ENCODE measurements around the gene THEMIS2.

The THEMIS2 gene

GRCh38 chr1:27912429-27912828, 40.1 kb downstream of the THEMIS2 start (continued):
- no peak for TF ChIP-seq CREB5 (CRISPR knock-in tag; IDR thresholded peaks at IDR 0.05; ENCODE audit: low read depth)
- no peak for TF ChIP-seq SNAI2 (CRISPR knock-in tag; IDR thresholded peaks at IDR 0.05)
- TF ChIP-seq BACH2 (CRISPR knock-in tag; IDR thresholded peaks at IDR 0.05; ENCODE audit: borderline replicate concordance) = no peak
- no peak for TF ChIP-seq ESRRG (CRISPR knock-in tag; IDR thresholded peaks at IDR 0.05)
- TF ChIP-seq ISL1 (CRISPR knock-in tag; IDR thresholded peaks at IDR 0.05) = no peak

DNA sequence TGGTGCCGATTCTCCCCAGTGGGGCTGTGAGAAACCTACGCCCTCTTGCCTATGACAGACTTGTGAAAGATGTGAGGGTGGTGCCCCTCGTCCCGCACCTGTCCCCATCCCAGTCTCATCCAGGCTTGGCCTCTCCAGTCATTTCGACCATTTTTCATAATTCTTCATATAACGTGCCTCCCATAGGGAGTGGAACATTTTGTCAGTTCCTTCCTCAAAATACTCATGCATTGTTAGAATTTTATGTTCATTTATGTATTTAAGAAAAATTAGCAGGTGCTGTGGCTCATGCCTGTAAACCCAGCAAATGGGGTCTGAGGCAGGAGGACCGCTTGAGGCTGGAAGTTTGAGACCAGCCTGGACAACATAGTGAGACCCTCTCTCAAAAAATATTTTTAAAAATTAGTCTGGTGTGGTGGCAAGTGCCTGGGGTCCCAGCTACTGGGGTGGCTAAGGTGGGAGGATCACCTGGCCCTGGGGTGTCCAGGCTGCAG, 42.8 kb downstream of the THEMIS2 start:
- no peak for TF ChIP-seq ESRRG (CRISPR knock-in tag; IDR thresholded peaks at IDR 0.05)
- no peak for ATAC-seq

DNA sequence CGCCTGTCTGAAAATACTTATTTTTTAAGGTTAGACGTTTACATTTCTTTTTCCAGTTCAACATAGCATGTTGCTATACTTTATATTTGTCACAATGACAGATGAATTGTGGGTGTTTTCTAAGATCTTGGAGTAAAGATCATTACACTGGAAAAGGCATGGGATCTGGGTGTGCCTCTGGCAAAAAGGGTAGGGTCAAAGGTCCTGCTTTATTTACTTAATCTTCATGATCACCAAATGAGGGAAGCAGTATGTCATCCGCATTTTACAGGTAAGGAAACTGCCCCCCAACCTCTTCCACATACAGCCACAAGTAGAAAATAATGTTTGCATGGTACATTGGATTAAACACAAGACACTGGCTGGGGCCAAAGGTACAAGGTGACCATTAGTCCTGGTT, 49.9 kb downstream of the THEMIS2 start:
- ATAC-seq = no peak
- TF ChIP-seq ZNF70 (CRISPR knock-in tag; IDR thresholded peaks at IDR 0.05) (no peak), TSHZ2 (CRISPR knock-in tag; IDR thresholded peaks at IDR 0.05) (no peak), TOX (CRISPR knock-in tag; IDR thresholded peaks at IDR 0.05; ENCODE audit: borderline replicate concordance) (no peak), ISL1 (CRISPR knock-in tag; IDR thresholded peaks at IDR 0.05) (no peak), ESRRG (CRISPR knock-in tag; IDR thresholded peaks at IDR 0.05) (no peak), GLIS3 (CRISPR knock-in tag; IDR thresholded peaks at IDR 0.05) (no peak), CSDC2 (CRISPR knock-in tag; IDR thresholded peaks at IDR 0.05) (no peak), RARB (CRISPR knock-in tag; IDR thresholded peaks at IDR 0.05) (no peak), PATZ1 (CRISPR knock-in tag; IDR thresholded peaks at IDR 0.05; ENCODE audit: borderline replicate concordance) (no peak), ARNTL (CRISPR knock-in tag; IDR thresholded peaks at IDR 0.05; ENCODE audit: borderline replicate concordance, low read depth) (no peak), ZNF8 (CRISPR knock-in tag; IDR thresholded peaks at IDR 0.05) (no peak), BACH2 (CRISPR knock-in tag; IDR thresholded peaks at IDR 0.05; ENCODE audit: borderline replicate concordance) (no peak), OSR1 (CRISPR knock-in tag; IDR thresholded peaks at IDR 0.05) (no peak), ZFP3 (CRISPR knock-in tag; IDR thresholded peaks at IDR 0.05) (no peak)
- TF ChIP-seq, protein P1, sequence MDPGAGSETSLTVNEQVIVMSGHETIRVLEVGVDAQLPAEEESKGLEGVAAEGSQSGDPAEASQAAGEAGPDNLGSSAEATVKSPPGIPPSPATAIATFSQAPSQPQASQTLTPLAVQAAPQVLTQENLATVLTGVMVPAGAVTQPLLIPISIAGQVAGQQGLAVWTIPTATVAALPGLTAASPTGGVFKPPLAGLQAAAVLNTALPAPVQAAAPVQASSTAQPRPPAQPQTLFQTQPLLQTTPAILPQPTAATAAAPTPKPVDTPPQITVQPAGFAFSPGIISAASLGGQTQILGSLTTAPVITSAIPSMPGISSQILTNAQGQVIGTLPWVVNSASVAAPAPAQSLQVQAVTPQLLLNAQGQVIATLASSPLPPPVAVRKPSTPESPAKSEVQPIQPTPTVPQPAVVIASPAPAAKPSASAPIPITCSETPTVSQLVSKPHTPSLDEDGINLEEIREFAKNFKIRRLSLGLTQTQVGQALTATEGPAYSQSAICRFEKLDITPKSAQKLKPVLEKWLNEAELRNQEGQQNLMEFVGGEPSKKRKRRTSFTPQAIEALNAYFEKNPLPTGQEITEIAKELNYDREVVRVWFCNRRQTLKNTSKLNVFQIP (CRISPR knock-in tag; IDR thresholded peaks at IDR 0.05; ENCODE audit: borderline replicate concordance, low read depth) = no peak

DNA sequence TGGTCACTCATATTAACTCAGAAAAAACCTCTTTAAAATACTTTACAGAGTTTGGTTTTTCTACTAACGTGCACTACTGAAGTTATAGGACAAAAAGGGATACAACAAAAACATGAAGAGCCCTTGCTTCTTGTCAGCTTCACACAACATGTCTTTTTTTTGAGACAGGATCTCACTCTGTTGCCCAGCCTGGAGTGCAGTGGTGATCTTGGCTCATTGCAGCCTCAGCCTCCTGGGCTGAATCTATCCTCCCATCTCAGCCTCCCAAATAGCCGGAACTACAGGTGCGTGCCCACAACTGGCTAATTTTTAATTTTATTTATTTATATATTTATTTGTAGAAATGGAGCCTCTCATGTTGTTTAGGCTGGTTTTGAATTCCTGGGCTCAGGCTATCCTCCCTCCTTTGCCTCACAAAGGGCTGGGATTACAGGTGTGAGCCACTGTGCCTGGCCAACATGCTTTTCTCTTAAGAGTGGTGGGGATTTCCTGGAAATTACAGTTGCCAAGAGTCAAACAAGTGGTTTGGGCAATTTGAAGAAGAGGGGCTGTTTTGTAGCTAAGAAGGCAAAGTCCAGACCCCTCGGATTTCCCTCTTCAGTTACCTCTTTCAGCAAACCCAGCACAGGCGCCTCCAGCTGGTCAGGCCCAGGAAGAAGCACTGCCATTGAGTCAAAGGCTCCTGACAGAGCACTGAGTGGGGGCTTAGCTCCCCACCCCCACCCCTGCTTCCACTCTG, 56.0 kb downstream of the THEMIS2 start:
- TF ChIP-seq BACH2 (CRISPR knock-in tag; IDR thresholded peaks at IDR 0.05; ENCODE audit: borderline replicate concordance) (no peak), PPARA (CRISPR knock-in tag; IDR thresholded peaks at IDR 0.05; ENCODE audit: borderline replicate concordance) (no peak), CSDC2 (CRISPR knock-in tag; IDR thresholded peaks at IDR 0.05) (no peak), ZNF8 (CRISPR knock-in tag; IDR thresholded peaks at IDR 0.05) (no peak), ZNF565 (CRISPR knock-in tag; conservative IDR thresholded peaks at IDR 0.05; ENCODE audit: low read depth) (no peak), ESRRG (CRISPR knock-in tag; IDR thresholded peaks at IDR 0.05) (no peak), ZNF70 (CRISPR knock-in tag; IDR thresholded peaks at IDR 0.05) (no peak), ISL1 (CRISPR knock-in tag; IDR thresholded peaks at IDR 0.05) (no peak), ZFP3 (CRISPR knock-in tag; IDR thresholded peaks at IDR 0.05) (no peak), OSR1 (CRISPR knock-in tag; IDR thresholded peaks at IDR 0.05) (no peak), ZFP30 (CRISPR knock-in tag; IDR thresholded peaks at IDR 0.05) (no peak), SNAI2 (CRISPR knock-in tag; IDR thresholded peaks at IDR 0.05) (no peak), TCF4 (CRISPR knock-in tag; IDR thresholded peaks at IDR 0.05; ENCODE audit: borderline replicate concordance) (no peak), GLIS3 (CRISPR knock-in tag; IDR thresholded peaks at IDR 0.05) (no peak), CREB5 (CRISPR knock-in tag; IDR thresholded peaks at IDR 0.05; ENCODE audit: low read depth) (no peak), CSRNP3 (CRISPR knock-in tag; IDR thresholded peaks at IDR 0.05) (no peak)
- TF ChIP-seq, protein P1 (CRISPR knock-in tag; IDR thresholded peaks at IDR 0.05; ENCODE audit: borderline replicate concordance, low read depth) = no peak
- ATAC-seq = no peak
